ENCODE data around the gene KLF8.

KLF8 gene

GRCh38 chrX:56310581-56310980 lies 78.4 kb downstream of the KLF8 start:
- DNase-seq (ENCODE audit: low spot score), result no peak

GRCh38 chrX:56313308-56313707 lies 81.2 kb downstream of the KLF8 start:
- no peak for DNase-seq (ENCODE audit: low spot score)

GRCh38 chrX:56314334-56314733 lies 82.2 kb downstream of the KLF8 start:
- DNase-seq (ENCODE audit: low spot score), result no peak

GRCh38 chrX:56318076-56318475 lies 85.9 kb downstream of the KLF8 start:
- no peak for DNase-seq (ENCODE audit: low spot score)

GRCh38 chrX:56319165-56319564 lies 87.0 kb downstream of the KLF8 start:
- no peak for DNase-seq (ENCODE audit: low spot score)
